SU-DHL-6 (cell line): ENCODE measurements around the gene PASD1.

Source experiments
- CTCF ChIP-seq: fragments of 200-600 bp; sonication (generic); IDR thresholded peaks from one replicate; pipeline ENCODE4 v1.5.1; 2017; ENCODE audit warnings: antibody characterized with exemption, mild to moderate bottlenecking, low read length, moderate library complexity; ENCODE audit not compliant: insufficient read depth, poor library complexity, severe bottlenecking
- EZH2phosphoT487 ChIP-seq: fragments of 200-600 bp; sonication (generic), shearing (Covaris generic); conservative IDR thresholded peaks from 2 replicates; pipeline ENCODE4 v1.6.1; 2018; ENCODE audit warnings: mild to moderate bottlenecking, antibody characterized with exemption, low read length, moderate library complexity, mixed read lengths

- TF ChIP-seq CTCF: no peak
- TF ChIP-seq EZH2phosphoT487: no peak
These were observed 7.1 kb downstream of the PASD1 start for GRCh38 chrX:151570561-151570960.
